Measurements from ENCODE around the gene USP13. TPM values are rescaled to one million over a fixed set of nuclear protein-coding genes. Genes with fewer than 3 reads are reported as not detected.
A peak's percentile ranks its signal among the peaks of the same experiment; 100 is the strongest.

USP13 gene
- total and polyA plus RNA-seq, 2 experiments from 2014 or later: 30.6 to 31.1 TPM

- Histone ChIP-seq H3K27ac (no peak overlapping the region), H3K4me3 (no peak overlapping the region), H3K9me3 (ENCODE audit: low read depth) (no peaks in the 10 kb centered on the region)
Measured at GRCh38 chr3:179608931-179609720, 43.7 kb upstream of the USP13 start.

DNA sequence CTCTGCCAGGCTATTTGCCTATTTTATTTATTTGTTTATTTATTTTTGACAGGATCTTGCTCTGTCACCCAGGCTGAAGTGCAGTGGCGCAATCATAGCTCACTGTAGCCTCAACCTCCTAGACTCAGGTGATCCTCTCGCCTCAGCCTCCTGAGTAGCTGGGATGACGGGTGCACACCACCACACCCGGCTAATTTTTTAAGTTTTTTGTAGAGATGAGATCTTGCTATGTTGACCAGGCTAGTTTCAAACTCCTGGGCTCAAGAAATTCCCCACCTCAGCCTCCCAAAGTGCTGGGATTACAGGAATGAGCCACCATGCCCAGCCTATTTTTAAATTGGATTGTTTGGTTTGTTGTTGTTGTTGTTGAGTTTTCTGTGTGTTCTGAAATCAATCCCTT lies 42.8 kb upstream of the USP13 start:
- no peak for DNase-seq (ENCODE audit: low read depth in 1 of 2, low spot score in 1 of 2)
- H3K9me3 ChIP-seq (ENCODE audit: low read depth): no peaks in the 10 kb centered on the region
- H3K4me1 ChIP-seq (ENCODE audit: low read depth): peaks cover 6% of the 10 kb centered on the region
- H3K36me3 ChIP-seq: peaks cover 7% of the 10 kb centered on the region
- H3K27ac ChIP-seq: no peak overlapping the region
- no peak overlapping the region for H3K4me3 ChIP-seq
- TF ChIP-seq, protein P1, sequence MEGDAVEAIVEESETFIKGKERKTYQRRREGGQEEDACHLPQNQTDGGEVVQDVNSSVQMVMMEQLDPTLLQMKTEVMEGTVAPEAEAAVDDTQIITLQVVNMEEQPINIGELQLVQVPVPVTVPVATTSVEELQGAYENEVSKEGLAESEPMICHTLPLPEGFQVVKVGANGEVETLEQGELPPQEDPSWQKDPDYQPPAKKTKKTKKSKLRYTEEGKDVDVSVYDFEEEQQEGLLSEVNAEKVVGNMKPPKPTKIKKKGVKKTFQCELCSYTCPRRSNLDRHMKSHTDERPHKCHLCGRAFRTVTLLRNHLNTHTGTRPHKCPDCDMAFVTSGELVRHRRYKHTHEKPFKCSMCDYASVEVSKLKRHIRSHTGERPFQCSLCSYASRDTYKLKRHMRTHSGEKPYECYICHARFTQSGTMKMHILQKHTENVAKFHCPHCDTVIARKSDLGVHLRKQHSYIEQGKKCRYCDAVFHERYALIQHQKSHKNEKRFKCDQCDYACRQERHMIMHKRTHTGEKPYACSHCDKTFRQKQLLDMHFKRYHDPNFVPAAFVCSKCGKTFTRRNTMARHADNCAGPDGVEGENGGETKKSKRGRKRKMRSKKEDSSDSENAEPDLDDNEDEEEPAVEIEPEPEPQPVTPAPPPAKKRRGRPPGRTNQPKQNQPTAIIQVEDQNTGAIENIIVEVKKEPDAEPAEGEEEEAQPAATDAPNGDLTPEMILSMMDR (IDR thresholded peaks at IDR 0.05; ENCODE audit: low read depth, low read length): no peak
- H3K27me3 ChIP-seq: no peaks in the 10 kb centered on the region

More at GRCh38 chr3:179608931-179609720, 43.7 kb upstream of the USP13 start:
- DNase-seq (ENCODE audit: low read depth in 1 of 2, low spot score in 1 of 2): no peak
- TF ChIP-seq, protein P1 (IDR thresholded peaks at IDR 0.05; ENCODE audit: low read depth, low read length): no peak
- H3K36me3 ChIP-seq: peaks cover 3% of the 10 kb centered on the region
- H3K4me1 ChIP-seq (ENCODE audit: low read depth): peaks cover 6% of the 10 kb centered on the region
- H3K27me3 ChIP-seq: no peaks in the 10 kb centered on the region

- Histone ChIP-seq H3K4me3 (no peak overlapping the region), H3K9me3 (ENCODE audit: low read depth) (no peaks in the 10 kb centered on the region), H3K27ac (peak overlapping the region; percentile 2), H3K4me1 (ENCODE audit: low read depth) (no peaks in the 10 kb centered on the region), H3K27me3 (no peaks in the 10 kb centered on the region), H3K36me3 (peaks cover 30% of the 10 kb centered on the region)
- peak in 1 of 2 donors; percentile 66 for DNase-seq (ENCODE audit: low read depth in 1 of 2, low spot score in 1 of 2)
- TF ChIP-seq, protein P1 (IDR thresholded peaks at IDR 0.05; ENCODE audit: low read depth, low read length): no peak
Measured at GRCh38 chr3:179613807-179614206, 39.0 kb upstream of the USP13 start.

GRCh38 chr3:179615458-179616173 lies 37.2 kb upstream of the USP13 start:
- Histone ChIP-seq H3K27ac (no peak overlapping the region), H3K4me3 (no peak overlapping the region), H3K9me3 (ENCODE audit: low read depth) (no peaks in the 10 kb centered on the region), H3K27me3 (no peaks in the 10 kb centered on the region), H3K4me1 (ENCODE audit: low read depth) (no peaks in the 10 kb centered on the region), H3K36me3 (peaks cover 30% of the 10 kb centered on the region)
- DNase-seq (ENCODE audit: low read depth in 1 of 2, low spot score in 1 of 2): peak in 1 of 2 donors; percentile 58
- TF ChIP-seq, protein P1 (IDR thresholded peaks at IDR 0.05; ENCODE audit: low read depth, low read length): no peak

- TF ChIP-seq, protein P1 (IDR thresholded peaks at IDR 0.05; ENCODE audit: low read depth, low read length): no peak
- DNase-seq (ENCODE audit: low read depth in 1 of 2, low spot score in 1 of 2): no peak
- no peak overlapping the region for H3K27ac ChIP-seq
- no peak overlapping the region for H3K4me3 ChIP-seq
- peaks cover 61% of the 10 kb centered on the region for H3K36me3 ChIP-seq
- H3K9me3 ChIP-seq (ENCODE audit: low read depth): no peaks in the 10 kb centered on the region
- no peaks in the 10 kb centered on the region for H3K27me3 ChIP-seq
- H3K4me1 ChIP-seq (ENCODE audit: low read depth): no peaks in the 10 kb centered on the region
Measured at GRCh38 chr3:179622023-179622422, 30.8 kb upstream of the USP13 start.
